PFSK-1 (cell line): ENCODE measurements around the gene ERFE.

ENCODE experiments used
- FOXP2 ChIP-seq: optimal IDR thresholded peaks from 2 replicates; pipeline ENCODE3; 2011; ENCODE audit warnings: borderline replicate concordance, control low read depth, inconsistent platforms; ENCODE audit not compliant: insufficient read depth; ENCODE audit errors: extremely low read length, extremely low read depth
- POLR2AphosphoS5 ChIP-seq: IDR thresholded peaks from 2 replicates; pipeline ENCODE4 v1.6.1; 2012; ENCODE audit warnings: low read depth, mild to moderate bottlenecking, control low read depth, low read length, moderate library complexity
- REST ChIP-seq, 2 experiments: IDR thresholded peaks; 2 replicates each; pipeline versions ENCODE4 v1.6.1 to v1.8.0; 2011 to 2012; ENCODE audit warnings: low read depth in 2 of 2, low read length in 2 of 2, control low read depth in 1 of 2, inconsistent platforms in 1 of 2, mild to moderate bottlenecking in 1 of 2, moderate library complexity in 1 of 2; ENCODE audit not compliant: insufficient read depth in 1 of 2
- SIN3A ChIP-seq: IDR thresholded peaks from 2 replicates; pipeline ENCODE4 v1.6.1; 2012; ENCODE audit warnings: mild to moderate bottlenecking, low read length, moderate library complexity, borderline replicate concordance; ENCODE audit not compliant: insufficient read depth
- TAF1 ChIP-seq: IDR thresholded peaks from 2 replicates; pipeline ENCODE4 v1.6.1; 2012; ENCODE audit warnings: low read length, control low read depth, borderline replicate concordance; ENCODE audit not compliant: insufficient read depth

ERFE gene

DNA sequence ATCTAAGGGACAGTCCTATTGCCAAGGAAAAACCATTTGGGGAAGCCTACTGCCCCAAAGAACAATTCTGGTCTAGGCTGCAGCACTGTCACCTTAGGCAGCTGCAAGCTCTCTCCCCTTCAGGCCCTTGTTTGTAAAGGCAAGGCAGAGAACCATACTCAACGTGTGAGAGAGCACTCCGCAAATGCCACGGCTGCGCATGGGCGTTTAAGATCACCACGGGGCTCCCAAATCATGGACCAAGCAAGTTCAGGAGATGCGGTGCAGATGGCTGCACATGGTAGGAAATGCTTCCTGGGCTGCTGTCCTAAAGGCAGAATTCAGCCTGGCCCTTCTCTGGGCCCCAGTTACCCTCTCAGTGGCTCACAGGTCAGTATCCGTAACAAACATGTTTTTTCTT, 15.5 kb downstream of the ERFE start:
- no peak for TF ChIP-seq FOXP2
- TF ChIP-seq POLR2AphosphoS5 = no peak
- no peak for TF ChIP-seq SIN3A
- no peak for TF ChIP-seq TAF1
- no peak for TF ChIP-seq REST (IDR thresholded peaks at IDR 0.05; ENCODE audit: insufficient read depth in 1 of 2, low read depth in 2 of 2, low read length in 2 of 2)

- no peak for TF ChIP-seq REST (IDR thresholded peaks at IDR 0.05; ENCODE audit: insufficient read depth in 1 of 2, low read depth in 2 of 2, low read length in 2 of 2)
- TF ChIP-seq FOXP2 = no peak
- TF ChIP-seq SIN3A = no peak
- no peak for TF ChIP-seq POLR2AphosphoS5
- TF ChIP-seq TAF1 = no peak
Measured at GRCh38 chr2:238174701-238175100, 15.9 kb downstream of the ERFE start.

DNA sequence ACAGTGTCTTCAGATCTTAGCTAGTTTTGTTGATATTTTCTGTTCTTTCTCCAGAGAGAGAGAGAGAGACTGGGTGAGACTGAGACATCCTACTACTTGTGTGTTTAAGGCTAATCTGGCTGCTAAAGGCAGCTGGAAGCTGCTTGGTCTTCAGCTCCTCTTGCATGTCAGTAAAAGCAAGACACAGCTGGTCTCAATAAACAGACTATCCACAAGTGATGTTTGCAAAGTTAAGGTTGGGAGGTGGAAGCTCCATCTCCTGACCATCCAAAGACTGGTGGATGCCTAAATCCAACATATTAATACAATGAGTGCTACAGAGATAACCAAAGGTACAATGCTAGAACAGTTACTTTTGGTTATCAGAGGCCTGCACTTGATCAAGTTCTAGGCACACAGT, 17.8 kb downstream of the ERFE start:
- TF ChIP-seq SIN3A = no peak
- TF ChIP-seq POLR2AphosphoS5 = no peak
- TF ChIP-seq FOXP2 = no peak
- no peak for TF ChIP-seq REST (IDR thresholded peaks at IDR 0.05; ENCODE audit: insufficient read depth in 1 of 2, low read depth in 2 of 2, low read length in 2 of 2)
- TF ChIP-seq TAF1 = no peak

DNA sequence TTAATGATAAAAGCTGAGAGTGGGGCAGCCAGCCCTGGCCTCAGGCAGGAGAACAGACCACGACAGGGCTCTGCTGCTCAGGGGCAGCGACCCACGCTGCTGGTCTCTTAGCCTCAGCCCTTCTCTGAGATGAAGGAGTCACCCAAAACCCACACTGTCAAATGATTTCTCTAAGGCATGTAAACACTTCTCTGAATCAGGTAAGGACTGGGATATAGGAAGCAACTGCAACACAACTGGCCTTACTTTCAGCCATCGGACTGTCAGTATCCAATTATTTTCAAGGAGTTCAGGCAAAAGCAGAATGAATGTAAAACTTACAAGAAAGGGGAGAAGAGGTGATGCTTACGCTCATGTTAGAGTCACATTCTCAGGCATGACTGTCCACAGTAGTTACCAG, 21.8 kb downstream of the ERFE start:
- TF ChIP-seq FOXP2 = no peak
- TF ChIP-seq SIN3A = no peak
- TF ChIP-seq REST (IDR thresholded peaks at IDR 0.05; ENCODE audit: insufficient read depth in 1 of 2, low read depth in 2 of 2, low read length in 2 of 2) = no peak
- no peak for TF ChIP-seq POLR2AphosphoS5
- no peak for TF ChIP-seq TAF1

- no peak for TF ChIP-seq FOXP2
- no peak for TF ChIP-seq TAF1
- TF ChIP-seq REST (IDR thresholded peaks at IDR 0.05; ENCODE audit: insufficient read depth in 1 of 2, low read depth in 2 of 2, low read length in 2 of 2) = no peak
- TF ChIP-seq POLR2AphosphoS5 = no peak
- TF ChIP-seq SIN3A = no peak
Measured at GRCh38 chr2:238182362-238182761, 23.6 kb downstream of the ERFE start.
